ENCODE data around the gene PHACTR2. TPM values are rescaled to one million over a fixed set of nuclear protein-coding genes. Genes with fewer than 3 reads are reported as not detected.

Gene PHACTR2
- total RNA-seq, 4 donors from 2014 or later, result 25.4 to 31.8 (median 26.1) TPM

GRCh38 chr6:143842461-143842901, 164.7 kb downstream of the PHACTR2 start:
- no peak for TF ChIP-seq CTCF (IDR thresholded peaks at IDR 0.05 in 4 of 5, conservative IDR thresholded peaks at IDR 0.05 in 1 of 5)
- no peak for TF ChIP-seq POLR2A (IDR thresholded peaks at IDR 0.05)
- ATAC-seq (peak; percentile 32 to 55), DNase-seq (no peak)
- Histone ChIP-seq H3K4me1 (peaks cover 9 to 14% of the 10 kb centered on the region in 2 donors), H3K4me3 (peak overlapping the region; percentile 71 to 89 (median 84)), H3K27ac (peak overlapping the region; percentile 85 to 94 (median 89)), H3K36me3 (peaks cover 3 to 32% of the 10 kb centered on the region in 2 donors), H3K9me3 (no peaks in the 10 kb centered on the region), H3K27me3 (no peaks in the 10 kb centered on the region)
- in situ Hi-C loops (cut with MboI; ENCODE audit: low sequenced_read_pairs in 4 of 4) (no loop called here), intact Hi-C loops (cut with DNase I; ENCODE audit: low total_unique reads) (loop anchor here (2.0 kb wide), 3 partner anchors 164 to 392 kb away; partner anchors contain the start of genes ADAT2 and PEX3)

DNA sequence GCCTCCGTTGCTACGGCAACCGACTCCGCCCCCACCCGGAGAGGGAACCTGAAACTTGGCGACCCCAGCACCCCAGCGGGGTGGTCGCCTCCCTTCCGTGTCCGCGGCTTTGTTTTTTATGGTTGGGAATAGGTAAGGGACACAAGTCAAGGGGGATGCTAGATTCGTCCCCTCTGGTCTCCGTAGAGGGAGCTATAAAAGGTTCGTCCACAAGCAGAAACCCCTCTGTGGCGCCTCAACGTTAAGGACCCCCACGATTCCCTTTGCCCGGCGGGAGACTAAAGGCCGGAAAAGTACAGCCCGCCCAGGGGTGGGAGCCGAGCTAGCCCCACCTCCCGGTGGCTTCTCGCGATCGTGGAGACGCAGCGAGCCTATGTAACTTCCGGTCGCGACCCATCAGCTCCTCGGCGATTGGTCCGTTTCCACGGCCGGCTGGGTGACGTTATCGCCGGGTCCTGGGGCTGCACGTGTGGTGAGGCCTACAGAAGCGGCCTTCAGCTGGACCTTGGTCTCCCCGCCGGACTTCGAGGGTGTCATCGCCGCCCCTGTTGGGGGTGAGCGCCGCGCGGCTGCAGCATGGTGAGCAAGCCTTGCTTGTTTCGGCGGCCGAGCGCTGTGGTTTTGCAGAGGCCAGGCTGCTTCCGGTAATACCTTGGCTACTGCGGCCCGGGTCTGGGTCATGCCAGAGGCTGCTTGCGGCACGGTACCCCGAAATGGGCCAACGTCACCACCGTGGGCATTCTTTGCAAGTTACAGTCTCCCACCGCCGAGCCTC, 165.3 kb downstream of the PHACTR2 start, which contains the start of gene LTV1:
Gene LTV1, plus strand, starts transcription at position 437 of the 775 bp plus-strand sequence. Its CDS starts 140 bp downstream, at position 577.
- ATAC-seq (peak; percentile 99 to 100), DNase-seq (peak; percentile 94)
- peak within 1 kb of the TSS; percentile 85 to 94 (median 89) for H3K27ac ChIP-seq
- H3K36me3 ChIP-seq, result peaks cover 3 to 38% of the 10 kb centered on the region in 2 donors
- H3K4me1 ChIP-seq, result peaks cover 9 to 14% of the 10 kb centered on the region in 2 donors
- intact Hi-C loops (cut with DNase I; ENCODE audit: low total_unique reads), result loop anchor here (2.0 kb wide), 3 partner anchors 164 to 392 kb away; partner anchors contain the start of genes ADAT2 and PEX3
- in situ Hi-C loops (cut with MboI; ENCODE audit: low sequenced_read_pairs in 4 of 4), result no loop called here
- peak within 1 kb of the TSS; percentile 71 to 89 (median 84) for H3K4me3 ChIP-seq
- no peaks in the 10 kb centered on the region for H3K27me3 ChIP-seq
- H3K9me3 ChIP-seq, result no peaks in the 10 kb centered on the region
- TF ChIP-seq CTCF (IDR thresholded peaks at IDR 0.05 in 4 of 5, conservative IDR thresholded peaks at IDR 0.05 in 1 of 5) (peak in 1 of 5 experiments; percentile 15), POLR2A (IDR thresholded peaks at IDR 0.05) (peak; percentile 51 to 53)

DNA sequence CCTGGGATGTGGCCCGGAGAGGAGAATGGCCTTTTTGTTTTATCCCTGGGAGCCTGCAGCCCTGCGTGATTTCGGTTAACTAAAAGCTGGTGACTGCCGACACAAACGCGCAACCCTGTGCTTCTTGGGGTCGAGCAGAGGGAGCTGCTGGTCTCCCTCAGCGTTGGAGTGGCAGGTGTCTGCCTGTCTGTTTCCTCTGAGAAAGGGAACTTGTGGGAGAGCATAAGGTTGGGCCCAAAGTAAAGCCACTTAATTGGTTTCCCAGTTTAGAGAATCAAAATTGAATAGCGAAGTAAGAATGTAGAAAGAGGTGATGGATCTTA, 165.9 kb downstream of the PHACTR2 start:
- intact Hi-C loops (cut with DNase I; ENCODE audit: low total_unique reads), result loop anchor here (2.0 kb wide), 3 partner anchors 165 to 393 kb away; partner anchors contain the start of genes ADAT2 and PEX3
- in situ Hi-C loops (cut with MboI; ENCODE audit: low sequenced_read_pairs in 4 of 4), result no loop called here
- Histone ChIP-seq H3K4me1 (peaks cover 9 to 14% of the 10 kb centered on the region in 2 donors), H3K36me3 (peaks cover 3 to 43% of the 10 kb centered on the region in 2 donors), H3K27me3 (no peaks in the 10 kb centered on the region), H3K4me3 (peak overlapping the region; percentile 71 to 89 (median 84)), H3K27ac (peak overlapping the region; percentile 85 to 94 (median 89)), H3K9me3 (no peaks in the 10 kb centered on the region)
- TF ChIP-seq POLR2A (IDR thresholded peaks at IDR 0.05) (no peak), CTCF (IDR thresholded peaks at IDR 0.05 in 4 of 5, conservative IDR thresholded peaks at IDR 0.05 in 1 of 5) (no peak)
- DNase-seq (no peak), ATAC-seq (peak; percentile 1 to 6)

GRCh38 chr6:143844006-143844405, 166.2 kb downstream of the PHACTR2 start:
- H3K27ac ChIP-seq, result peak overlapping the region; percentile 85 to 94 (median 89)
- in situ Hi-C loops (cut with MboI; ENCODE audit: low sequenced_read_pairs in 4 of 4) (no loop called here), intact Hi-C loops (cut with DNase I; ENCODE audit: low total_unique reads) (no loop called here)
- peaks cover 3 to 46% of the 10 kb centered on the region in 2 donors for H3K36me3 ChIP-seq
- no peaks in the 10 kb centered on the region for H3K9me3 ChIP-seq
- peak overlapping the region; percentile 71 to 89 (median 84) for H3K4me3 ChIP-seq
- DNase-seq (no peak), ATAC-seq (no peak)
- H3K27me3 ChIP-seq, result no peaks in the 10 kb centered on the region
- no peak for TF ChIP-seq POLR2A (IDR thresholded peaks at IDR 0.05)
- TF ChIP-seq CTCF (IDR thresholded peaks at IDR 0.05 in 4 of 5, conservative IDR thresholded peaks at IDR 0.05 in 1 of 5), result no peak
- H3K4me1 ChIP-seq, result peaks cover 9 to 14% of the 10 kb centered on the region in 2 donors
